ACHN (cell line): ENCODE measurements around the gene SPATA31E1.
"Not testable (repeated sequence)": the region's sequence is repeated elsewhere in the genome, so short reads cannot be mapped to it uniquely, and the experiment has no call there.

ENCODE experiments used
- DNase-seq: peaks from one replicate; pipeline ENCODE4 v3.0.0-alpha.2; 2015
- in situ Hi-C: cut with HindIII; loops from 2 replicates; pipeline ENCODE4 v1.10.0; 2017; ENCODE audit warnings: low sequenced_read_pairs, low pct_ligation_motif_present, low pct_unique_long_range_greater_than_20kb

SPATA31E1 gene

DNA sequence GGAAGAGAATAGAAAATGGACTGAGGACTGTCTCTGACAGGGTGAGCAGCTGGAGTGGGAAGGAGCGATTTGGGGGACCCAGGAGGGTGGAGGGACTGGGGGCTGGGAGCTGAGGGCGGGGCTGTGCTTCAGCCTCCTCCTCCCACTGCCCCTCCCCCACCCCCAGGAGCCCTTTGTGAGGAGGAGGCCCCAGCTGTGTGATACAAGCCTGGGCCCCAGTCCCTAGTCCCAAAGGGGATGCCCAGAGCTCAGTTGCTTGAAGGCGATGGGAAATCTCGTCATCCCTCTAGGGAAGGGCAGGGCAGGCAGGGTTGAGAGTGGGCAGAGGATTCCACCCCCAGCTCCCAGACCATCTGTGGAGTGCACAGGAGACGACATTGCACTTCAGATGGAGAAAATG is at the start of gene SPATA31E1:
Gene SPATA31E1 (plus strand): TSS at position 251 of the 400 bp plus-strand sequence. CDS start 15 bp downstream, at position 266.
- in situ Hi-C loops, result no loop called here
- no peak for DNase-seq

- DNase-seq, result no peak
- in situ Hi-C loops, result no loop called here
Observed at GRCh38 chr9:87834357-87834756, 48.3 kb upstream of the SPATA31E1 start.

GRCh38 chr9:87836536-87836935 is 46.1 kb upstream of the SPATA31E1 start:
- in situ Hi-C loops, result no loop called here
- DNase-seq, result no peak

DNA sequence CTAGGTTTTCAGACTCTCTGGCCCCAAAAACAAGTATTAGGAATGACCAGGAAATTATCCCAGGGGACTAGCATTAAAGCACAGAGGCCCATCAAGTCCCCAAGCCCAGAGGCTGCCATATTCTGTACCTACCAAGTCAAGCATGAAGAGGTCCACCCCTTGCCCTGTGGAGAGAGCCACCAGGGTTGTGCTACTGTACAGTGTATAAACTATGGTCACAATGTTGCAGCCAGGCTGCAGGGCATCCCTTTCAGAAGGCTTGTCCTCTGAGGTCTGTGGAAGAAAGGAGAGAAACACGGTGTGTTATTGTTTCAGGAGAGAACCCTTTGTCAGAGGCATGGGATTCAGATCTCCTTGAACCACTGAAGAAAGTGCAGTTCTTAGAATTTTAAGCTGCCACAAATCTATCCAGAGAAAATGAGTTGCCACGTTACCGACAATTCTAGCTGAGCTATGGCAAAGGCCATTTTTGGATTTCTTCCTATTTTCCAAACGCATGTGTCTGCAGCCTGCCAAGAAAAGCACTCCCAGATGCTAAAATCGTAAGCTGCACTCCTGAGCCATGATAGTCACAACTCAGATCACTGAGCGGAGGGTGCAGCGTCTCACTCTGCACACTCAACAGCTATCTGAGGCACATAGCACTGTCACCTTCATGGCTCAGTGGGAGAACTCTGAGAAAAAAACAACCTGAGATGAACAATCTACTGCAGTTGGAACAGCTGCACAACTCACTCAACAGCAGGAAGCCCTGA is 45.5 kb upstream of the SPATA31E1 start:
- no peak for DNase-seq
- in situ Hi-C loops, result no loop called here

- DNase-seq, result no peak
- in situ Hi-C loops, result no loop called here
Observed at GRCh38 chr9:87840134-87840533, 42.5 kb upstream of the SPATA31E1 start.

GRCh38 chr9:87842878-87843585 is 39.6 kb upstream of the SPATA31E1 start:
- no peak for DNase-seq
- in situ Hi-C loops, result no loop called here

GRCh38 chr9:87844506-87844905 is 38.2 kb upstream of the SPATA31E1 start:
- in situ Hi-C loops, result no loop called here
- DNase-seq, result no peak

- DNase-seq, in situ Hi-C loops: not testable (repeated sequence)
Observed at GRCh38 chr9:87847817-87848216, 34.9 kb upstream of the SPATA31E1 start.

DNA sequence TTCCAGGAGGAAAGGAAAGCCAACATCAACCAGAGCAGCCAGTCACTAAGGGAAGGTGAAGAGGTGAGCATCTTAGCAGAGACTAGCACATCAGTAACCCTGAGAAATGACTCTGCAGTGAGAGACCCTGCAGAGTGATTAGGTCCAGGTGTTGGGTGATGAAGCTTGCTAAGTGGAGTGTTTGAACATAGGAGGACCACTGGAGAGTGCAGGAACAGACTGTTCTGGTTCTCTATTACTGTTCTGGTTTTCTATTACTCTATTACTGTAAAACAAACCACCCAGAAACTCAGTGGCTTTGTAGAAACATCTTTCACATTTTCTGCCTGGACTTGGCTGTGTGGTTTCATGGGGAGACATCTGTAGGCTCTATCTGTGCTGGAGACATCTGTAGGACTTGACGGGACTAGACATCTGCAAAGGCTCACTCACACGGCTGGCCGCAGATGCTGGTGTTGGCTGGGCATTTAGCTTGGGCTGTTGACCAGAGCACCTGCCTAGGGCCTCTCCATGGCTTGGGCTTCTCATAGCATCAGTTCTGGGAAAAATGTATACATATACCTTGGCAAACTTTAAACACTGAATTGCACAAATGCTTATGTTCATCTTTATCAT is 33.4 kb upstream of the SPATA31E1 start:
- in situ Hi-C loops, result no loop called here
- no peak for DNase-seq

DNA sequence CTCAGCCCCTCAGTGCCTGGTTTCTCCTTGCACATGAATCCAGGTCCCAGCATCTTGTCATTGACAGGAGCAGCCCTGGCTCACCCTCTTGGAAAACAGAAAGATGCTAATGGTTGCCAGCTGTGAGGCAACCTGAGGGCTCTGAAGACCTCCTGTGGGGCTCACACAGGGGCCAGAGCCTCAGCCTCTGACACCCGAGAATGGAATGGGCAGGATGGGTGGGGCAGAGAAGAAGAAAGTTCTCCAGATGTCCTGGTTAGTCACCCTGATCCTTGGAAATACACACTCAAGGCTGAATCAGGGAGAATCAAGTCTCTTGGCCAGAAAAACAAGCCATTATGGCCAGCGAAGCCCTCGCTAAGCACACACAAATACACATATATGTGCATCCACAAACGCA is 32.3 kb upstream of the SPATA31E1 start:
- in situ Hi-C loops, result no loop called here
- no peak for DNase-seq

DNA sequence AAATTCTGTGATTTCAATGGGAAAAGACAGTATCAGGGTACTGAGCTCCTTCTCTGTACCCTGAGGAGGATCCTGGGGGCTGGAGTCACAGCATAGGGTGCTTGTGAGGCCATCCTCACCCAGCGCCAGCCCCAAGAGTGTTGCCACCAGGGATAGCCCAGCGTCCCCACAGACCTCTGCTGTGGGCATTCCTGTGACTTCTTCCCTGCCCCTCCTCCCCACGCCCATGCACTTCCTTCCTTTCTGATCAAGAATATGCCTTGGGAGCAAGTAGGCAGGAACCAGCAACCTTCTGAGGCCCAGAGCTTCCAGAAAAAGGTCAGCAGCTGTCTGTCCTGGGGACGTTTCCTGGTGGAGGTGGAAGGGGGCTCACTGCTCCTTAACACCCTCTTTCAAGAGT is 31.5 kb upstream of the SPATA31E1 start:
- DNase-seq, in situ Hi-C loops: not testable (repeated sequence)

DNA sequence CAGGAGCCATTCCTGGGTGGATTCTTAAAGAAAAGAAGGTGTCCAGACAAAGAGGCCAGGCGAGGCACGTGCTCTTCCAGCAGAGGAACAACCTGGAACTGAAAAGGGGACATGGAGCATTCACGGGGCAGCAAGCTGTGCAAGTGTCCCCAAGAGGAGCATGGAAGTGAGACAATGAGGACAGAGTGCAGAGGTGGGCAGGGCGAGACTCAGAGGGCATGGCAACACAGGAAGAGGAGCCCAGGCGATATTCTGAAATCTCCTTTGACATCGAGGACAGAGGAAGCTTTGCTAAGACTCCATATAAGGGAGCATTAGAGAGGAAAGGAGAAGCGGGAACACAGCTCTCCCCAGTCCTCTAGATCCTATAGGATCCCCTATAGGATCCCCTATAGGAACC is 29.4 kb upstream of the SPATA31E1 start:
- no peak for DNase-seq
- in situ Hi-C loops, result no loop called here

GRCh38 chr9:87853876-87854579 is 28.6 kb upstream of the SPATA31E1 start:
- DNase-seq, result no peak
- in situ Hi-C loops, result no loop called here

DNA sequence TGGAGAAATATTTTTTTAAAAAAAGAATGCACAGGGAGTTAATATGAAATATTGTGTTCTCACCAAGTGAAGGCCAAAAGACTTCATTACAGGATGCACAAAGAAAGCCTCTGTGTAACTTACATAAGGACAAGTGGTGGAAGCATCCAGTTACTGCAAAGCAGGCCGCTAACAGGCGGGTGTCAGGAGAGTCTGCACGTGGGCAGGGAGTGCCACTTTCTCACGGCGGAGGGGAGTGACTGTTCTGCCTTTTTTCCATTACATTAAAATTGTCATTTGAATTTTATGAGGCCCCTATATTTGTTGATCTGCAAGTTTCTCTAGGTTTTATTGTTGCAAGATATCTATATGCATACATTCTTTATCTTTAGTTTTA is 28.1 kb upstream of the SPATA31E1 start:
- in situ Hi-C loops, result no loop called here
- no peak for DNase-seq

DNA sequence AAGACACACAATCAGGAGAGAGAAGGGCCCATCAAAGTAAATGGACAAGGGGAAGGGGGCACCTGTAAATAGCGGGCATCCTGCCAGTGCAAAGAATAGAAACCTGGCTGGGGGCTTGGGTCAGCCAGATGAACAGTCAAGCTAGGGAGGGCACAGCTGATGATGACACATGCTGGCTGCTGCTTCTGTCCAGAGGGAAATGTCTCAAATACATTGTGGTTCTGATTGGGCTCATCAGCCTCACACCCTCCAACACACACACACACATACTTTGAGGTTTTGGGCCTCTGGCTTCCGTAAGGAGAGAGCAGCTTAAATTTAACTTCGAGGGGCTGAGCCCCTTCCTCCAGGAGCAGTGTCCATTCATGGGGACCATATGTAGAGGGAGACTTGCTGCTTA is 27.6 kb upstream of the SPATA31E1 start:
- no peak for DNase-seq
- in situ Hi-C loops, result no loop called here

- DNase-seq, result no peak
- in situ Hi-C loops, result no loop called here
Observed at GRCh38 chr9:87857141-87857947, 25.3 kb upstream of the SPATA31E1 start.

DNA sequence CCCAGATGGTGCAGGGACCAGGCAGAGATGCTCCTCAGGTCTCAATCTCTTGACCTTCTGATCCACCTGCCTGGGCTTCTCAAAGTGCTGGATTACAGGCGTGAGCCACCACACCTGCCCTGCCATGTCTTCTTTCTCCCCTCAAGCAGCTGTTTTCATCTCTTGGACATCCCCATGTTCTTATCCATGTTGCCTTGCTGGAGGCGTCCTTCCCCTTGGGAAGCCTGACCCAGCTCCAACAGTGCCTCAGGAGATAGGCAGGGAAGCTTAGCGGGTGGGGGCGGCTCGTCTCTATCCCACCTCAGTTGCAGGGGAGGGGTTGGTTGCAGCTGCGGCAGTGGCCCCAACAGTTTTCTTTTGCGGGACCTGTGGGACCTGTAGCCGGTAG is 24.7 kb upstream of the SPATA31E1 start:
- in situ Hi-C loops, result no loop called here
- DNase-seq, result no peak

- in situ Hi-C loops, result no loop called here
Observed at GRCh38 chr9:87859137-87859536, 23.5 kb upstream of the SPATA31E1 start.

More at GRCh38 chr9:87859137-87859536, 23.5 kb upstream of the SPATA31E1 start:
- DNase-seq, result no peak
